ENCODE results near the gene DNM1.

GRCh38 chr9:128231638-128232527, 28.7 kb downstream of the DNM1 start:
- no peak for TF ChIP-seq POLR2AphosphoS5 (IDR thresholded peaks at IDR 0.05; ENCODE audit: borderline replicate concordance, low read depth, low read length)
- no peak for TF ChIP-seq EZH2 (IDR thresholded peaks at IDR 0.05)
